Heart right ventricle (tissue), 16 donors: ENCODE results near the gene KIF26B. TPM values are rescaled to one million over a fixed set of nuclear protein-coding genes. Genes with fewer than 3 reads are reported as not detected.
"Not testable (repeated sequence)": the region's sequence is repeated elsewhere in the genome, so short reads cannot be mapped to it uniquely, and the experiment has no call there.

ENCODE experiments used
- ATAC-seq, 8 donors: fragments of 200-7000 bp; cut with Tn5 transposase; one replicate each; pipeline ENCODE4 v1.9.1; 2020; ENCODE audit warnings: mild to moderate bottlenecking in 8 of 8, moderate library complexity in 8 of 8, moderate number of reproducible peaks in 1 of 8
- DNase-seq, 2 donors: peaks; one replicate each; pipeline ENCODE4 v3.0.0-alpha.2; 2020
- H3K27ac ChIP-seq, 10 donors: fragments of 200-600 bp; sonication (generic) in 2 of 10; one replicate each; pipeline versions ENCODE4 v1.5.0 to v1.8.0; 2020 to 2022; ENCODE audit warnings: mild to moderate bottlenecking in 3 of 10
- H3K27me3 ChIP-seq, 7 donors: fragments of 200-600 bp; one replicate each; pipeline ENCODE4 v1.8.0; 2021 to 2022; ENCODE audit warnings: mild to moderate bottlenecking in 2 of 7
- H3K36me3 ChIP-seq, 9 donors: fragments of 200-600 bp; sonication (generic) in 1 of 9; one replicate each; pipeline versions ENCODE4 v1.5.0 to v1.8.0; 2020 to 2022; ENCODE audit warnings: mild to moderate bottlenecking in 2 of 9
- H3K4me1 ChIP-seq, 9 donors: fragments of 200-600 bp; sonication (generic) in 1 of 9; one replicate each; pipeline versions ENCODE4 v1.5.0 to v1.8.0; 2020 to 2022; ENCODE audit warnings: mild to moderate bottlenecking in 4 of 9
- H3K4me3 ChIP-seq, 10 donors: fragments of 200-600 bp; sonication (generic) in 2 of 10; one replicate each; pipeline versions ENCODE4 v1.5.0 to v1.8.0; 2020 to 2022; ENCODE audit warnings: mild to moderate bottlenecking in 7 of 10, moderate library complexity in 2 of 10
- H3K9me3 ChIP-seq, 11 donors: fragments of 200-600 bp in 10 of 11; sonication (generic) in 2 of 11; one replicate each; pipeline versions ENCODE4 v1.5.0 to v1.8.0; 2013 to 2022; ENCODE audit warnings: mild to moderate bottlenecking in 2 of 11, control low read depth in 1 of 11, moderate library complexity in 1 of 11
- WGBS, 2 donors: extraction: QIAGEN DNeasy Blood & Tissue Kit; methylation state at CpG; one replicate each; pipeline ENCODE4 v1.1.7; 2013; ENCODE audit warnings: inconsistent platforms in 1 of 2; 5-methylcytosine and 5-hydroxymethylcytosine counted together
- intact Hi-C, 10 donors: fragments of 100-400 bp; cut with DNase I; formaldehyde crosslinking; loops; one replicate each; pipeline versions ENCODE4 v1.11.1 to v1.14.2; 2022
- polyA plus RNA-seq, 2 donors: library from polyadenylated mRNA; stranded (reverse); fragments of 200-250 nt; gene quantifications; one replicate each; pipeline ENCODE4 v1.2.3, GENCODE V29; 2013
- total RNA-seq, 10 donors: library from RNA; stranded (reverse); fragmentation: NEBNext Ultra II Directional in 3 of 10; extraction: Animal tissue kit (Norgen Biotek cat#: 25700) in 3 of 10; gene quantifications; one replicate each; pipeline versions ENCODE4 v1.2.1 to v1.2.4, GENCODE V29; 2021 to 2023
- TF ChIP-seq, protein P1 (sequence below), 9 donors: fragments of 200-600 bp; sonication (generic) in 2 of 9; IDR thresholded peaks; one replicate each; pipeline versions ENCODE4 v1.5.0 to v1.8.0; 2021 to 2022; ENCODE audit warnings: antibody characterized with exemption in 9 of 9, mild to moderate bottlenecking in 5 of 9, moderate library complexity in 1 of 9
- donor health status: Arrhythmogenic right ventricular cardiomyopathy.
- donor health status: ischemic (EF 13 %, LVEDD 7.1; RV severe dilation, severe dysfunction).
- donor health status: healthy with polysubstance abuse.
- donor health status: DM: no; HTN: yes; CAD: no.
- donor health status: DM: no; HTN: no; CAD: no.
- donor health status: ischemic (EF 25% LVEDD 6.9; RV normal size, moderate dysfunction).
- donor health status: ischemic (EF 25% LVEDD 5.7; RV mildly dilated, moderate dysfunction).
- donor health status: healthy.
- donor health status: DM: yes; HTN: yes; CAD: no.
- donor health status: Ischemic cardiomyopathy.
- donor health status: ischemic (EF 35%, LVEDD 5.7; RV mildly dilated, moderate dysfunction).
- donor health status: nonischemic (EF 11% LVEDD 7.7; RV severe dilation, severe dysfunction).
- donor health status: DM: yes; HTN: yes; CAD: no.
- donor health status: PGD.
- donor health status: ischemic (EF 29% LVEDD 5.4; RV normal size, mild dysfunction).
- donor health status: nonischemic (EF 23%, LVEDD 6.1; RV moderate dilation, normal function).

Gene KIF26B
- total and polyA plus RNA-seq, 12 donors, result 0.66 to 8.8 (median 2.8) TPM

DNA sequence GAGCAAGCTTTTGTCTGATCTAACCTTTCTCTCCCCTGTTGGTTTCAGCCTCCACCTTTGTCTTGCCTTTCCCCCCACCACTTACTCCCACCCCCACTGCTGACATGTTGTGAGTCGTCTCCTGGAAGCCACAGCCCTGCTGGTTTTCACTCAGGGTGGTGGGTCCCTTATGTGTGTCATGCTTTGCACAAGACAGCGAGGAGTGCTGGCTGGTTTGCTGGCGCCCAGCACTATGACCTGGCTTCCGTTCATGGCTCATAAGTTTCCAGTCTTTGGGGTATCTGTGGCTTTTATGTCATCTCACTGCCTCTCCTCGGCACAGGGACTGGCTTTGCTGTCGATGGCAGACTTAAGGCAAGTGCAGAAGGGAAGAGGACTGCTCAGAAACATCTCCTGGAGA lies 177.7 kb downstream of the KIF26B start:
- Histone ChIP-seq H3K9me3 (no peaks in the 10 kb centered on the region), H3K27ac (no peak overlapping the region), H3K27me3 (no peaks in the 10 kb centered on the region), H3K36me3 (no peaks in the 10 kb centered on the region), H3K4me1 (peaks cover 0 to 7% (median 0%) of the 10 kb centered on the region in 9 donors), H3K4me3 (no peak overlapping the region)
- DNase-seq, result no peak
- no peak for ATAC-seq
- TF ChIP-seq, protein P1, sequence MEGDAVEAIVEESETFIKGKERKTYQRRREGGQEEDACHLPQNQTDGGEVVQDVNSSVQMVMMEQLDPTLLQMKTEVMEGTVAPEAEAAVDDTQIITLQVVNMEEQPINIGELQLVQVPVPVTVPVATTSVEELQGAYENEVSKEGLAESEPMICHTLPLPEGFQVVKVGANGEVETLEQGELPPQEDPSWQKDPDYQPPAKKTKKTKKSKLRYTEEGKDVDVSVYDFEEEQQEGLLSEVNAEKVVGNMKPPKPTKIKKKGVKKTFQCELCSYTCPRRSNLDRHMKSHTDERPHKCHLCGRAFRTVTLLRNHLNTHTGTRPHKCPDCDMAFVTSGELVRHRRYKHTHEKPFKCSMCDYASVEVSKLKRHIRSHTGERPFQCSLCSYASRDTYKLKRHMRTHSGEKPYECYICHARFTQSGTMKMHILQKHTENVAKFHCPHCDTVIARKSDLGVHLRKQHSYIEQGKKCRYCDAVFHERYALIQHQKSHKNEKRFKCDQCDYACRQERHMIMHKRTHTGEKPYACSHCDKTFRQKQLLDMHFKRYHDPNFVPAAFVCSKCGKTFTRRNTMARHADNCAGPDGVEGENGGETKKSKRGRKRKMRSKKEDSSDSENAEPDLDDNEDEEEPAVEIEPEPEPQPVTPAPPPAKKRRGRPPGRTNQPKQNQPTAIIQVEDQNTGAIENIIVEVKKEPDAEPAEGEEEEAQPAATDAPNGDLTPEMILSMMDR (IDR thresholded peaks at IDR 0.05), result no peak
- intact Hi-C loops, result loop anchor here in 1 of 10 donors (10.0 kb wide), 2 partner anchors 178 to 672 kb away; partner anchors contain the start of gene KIF26B
- 61 to 90% methylated on average over 6 of the region's 6 CpGs for WGBS, 2 donors

DNA sequence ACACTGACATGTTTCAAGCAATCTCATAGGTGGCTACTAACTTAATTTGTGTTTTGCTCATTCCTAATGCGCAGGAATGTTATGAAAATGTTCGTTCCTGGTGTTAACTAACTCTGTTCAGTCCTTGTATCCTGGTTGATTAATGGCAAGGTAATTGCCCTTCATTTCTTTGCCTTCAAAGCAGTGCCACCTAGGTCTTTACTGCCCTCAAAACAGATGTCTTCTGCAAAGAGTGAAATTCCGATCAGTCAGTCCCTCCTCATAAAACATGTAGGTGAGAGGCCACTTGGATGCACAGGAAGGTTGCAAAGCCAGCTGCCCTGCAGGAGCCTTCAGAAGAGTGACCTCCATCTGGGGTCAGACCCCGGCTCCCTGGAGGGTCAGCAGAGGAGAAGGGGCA lies 179.4 kb downstream of the KIF26B start:
- no peak for DNase-seq
- no peaks in the 10 kb centered on the region for H3K36me3 ChIP-seq
- WGBS, 2 donors, result 93 to 94% methylated on average over 4 of the region's 4 CpGs
- H3K27ac ChIP-seq, result no peak overlapping the region
- ATAC-seq, result no peak
- no peak overlapping the region for H3K4me3 ChIP-seq
- TF ChIP-seq, protein P1 (IDR thresholded peaks at IDR 0.05), result no peak
- H3K4me1 ChIP-seq, result peaks cover 0 to 6% (median 0%) of the 10 kb centered on the region in 9 donors
- H3K9me3 ChIP-seq, result no peaks in the 10 kb centered on the region
- H3K27me3 ChIP-seq, result no peaks in the 10 kb centered on the region
- intact Hi-C loops, result loop anchor here in 1 of 10 donors (10.0 kb wide), 2 partner anchors 179 to 671 kb away; partner anchors contain the start of gene KIF26B

DNA sequence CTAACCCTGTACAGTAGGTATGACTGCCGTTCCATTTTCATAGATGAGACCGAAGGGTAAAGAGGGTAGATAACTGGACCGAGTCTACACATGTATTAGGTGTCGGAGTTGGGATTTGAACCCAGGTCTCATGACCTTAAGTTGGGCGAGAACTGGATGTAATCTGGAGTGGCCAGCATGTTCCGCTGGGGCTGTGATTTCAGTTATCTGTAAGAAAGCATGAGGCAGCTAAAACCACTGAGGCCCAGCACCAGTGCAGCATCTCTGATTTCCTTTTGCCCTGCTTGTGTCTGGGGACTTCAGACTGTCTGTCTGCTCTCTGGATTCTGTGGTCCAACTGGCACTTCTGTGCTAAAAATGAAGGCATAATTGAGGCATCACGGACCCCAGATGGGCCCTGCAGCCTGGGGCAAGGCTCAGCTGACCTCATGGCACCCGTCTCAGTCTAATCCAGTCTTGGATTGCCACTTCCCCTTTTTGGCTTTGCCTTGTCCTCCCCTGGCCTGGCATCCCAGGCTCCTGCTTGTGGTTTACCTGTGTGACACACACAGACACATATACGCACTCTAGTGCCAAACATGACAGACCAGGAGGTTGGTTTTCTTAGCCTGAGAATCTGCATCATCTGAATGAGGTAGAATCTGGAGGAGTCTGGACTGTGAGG lies 180.2 kb downstream of the KIF26B start:
- Histone ChIP-seq H3K27me3 (no peaks in the 10 kb centered on the region), H3K36me3 (no peaks in the 10 kb centered on the region), H3K27ac (no peak overlapping the region), H3K9me3 (no peaks in the 10 kb centered on the region), H3K4me1 (peaks cover 0 to 6% (median 0%) of the 10 kb centered on the region in 9 donors), H3K4me3 (no peak overlapping the region)
- TF ChIP-seq, protein P1 (IDR thresholded peaks at IDR 0.05), result no peak
- WGBS, 2 donors, result 90 to 91% methylated on average over 9 of the region's 9 CpGs
- ATAC-seq, result no peak
- DNase-seq, result no peak
- intact Hi-C loops, result loop anchor here in 1 of 10 donors (10.0 kb wide), 2 partner anchors 180 to 670 kb away; partner anchors contain the start of gene KIF26B

DNA sequence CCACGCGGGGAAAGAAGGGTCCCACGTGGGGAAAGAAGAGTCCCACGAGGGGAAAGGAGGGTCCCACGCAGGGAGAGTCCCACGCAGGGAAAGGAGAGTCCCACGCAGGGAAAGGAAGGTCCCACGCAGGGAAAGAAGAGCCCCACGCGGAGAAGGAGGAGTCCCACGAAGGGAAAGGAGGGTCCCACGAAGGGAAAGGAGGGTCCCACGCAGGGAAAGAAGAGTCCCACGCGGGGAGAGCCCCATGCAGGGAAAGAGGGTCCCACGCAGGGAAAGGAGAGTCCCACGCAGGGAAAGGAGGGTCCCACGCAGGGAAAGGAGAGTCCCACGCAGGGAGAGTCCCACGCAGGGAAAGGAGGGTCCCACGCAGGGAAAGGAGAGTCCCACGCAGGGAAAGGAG lies 180.9 kb downstream of the KIF26B start:
- H3K4me1 ChIP-seq, H3K27ac ChIP-seq, H3K27me3 ChIP-seq, H3K4me3 ChIP-seq, H3K36me3 ChIP-seq, DNase-seq, ATAC-seq, H3K9me3 ChIP-seq: not testable (repeated sequence)
- intact Hi-C loops, result loop anchor here in 1 of 10 donors (10.0 kb wide), 2 partner anchors 181 to 669 kb away; partner anchors contain the start of gene KIF26B
- WGBS, 2 donors, result 89% methylated on average over 18 to 22 of the region's 22 CpGs
